B cell (primary cell): Measurements from ENCODE around the gene AXDND1. TPM values are rescaled to one million over a fixed set of nuclear protein-coding genes. Genes with fewer than 3 reads are reported as not detected.

Experiments used
- ATAC-seq: fragments of 200-7000 bp; cut with Tn5 transposase; one replicate; pipeline ENCODE4 v1.10.0; 2021; ENCODE audit warnings: low read depth, mild to moderate bottlenecking, moderate number of reproducible peaks, moderate library complexity
- CTCF ChIA-PET: fragments of 350-600 bp; sonication (Branson Sonifier 250); formaldehyde crosslinking; loops from one replicate; lab custom pipeline; 2021; ENCODE audit warnings: antibody characterized with exemption, inconsistent platforms; lab: Charles Lee
- POLR2A ChIA-PET: fragments of 350-600 bp; sonication (Branson Sonifier 250); formaldehyde crosslinking; loops from one replicate; lab custom pipeline; 2021; ENCODE audit warnings: antibody characterized with exemption; lab: Charles Lee
- DNase-seq: peaks from one replicate; pipeline ENCODE4 v3.0.0; 2013
- H2AFZ ChIP-seq: 2 replicates; pipeline ENCODE4 v1.6.1; 2012; ENCODE audit warnings: mild to moderate bottlenecking, low read depth, low read length; ENCODE audit not compliant: insufficient read depth, poor library complexity, severe bottlenecking
- H3K27ac ChIP-seq, 2 donors: 1 replicate in 1 of 2; 2 replicates in 1 of 2; pipeline ENCODE4 v1.5.1; 2012 to 2013; ENCODE audit warnings: low read length in 2 of 2, mild to moderate bottlenecking in 2 of 2, moderate library complexity in 1 of 2
- H3K27me3 ChIP-seq, 4 experiments: fragments of 200-600 bp in 1 of 4; sonication (generic) in 1 of 4; replicated peaks in 1 of 4; 1 replicate in 2 of 4; 2 replicates in 2 of 4; pipeline versions ENCODE4 v1.6.1 to v1.7.0; 2013 to 2016; ENCODE audit warnings: low read length in 3 of 4, mild to moderate bottlenecking in 2 of 4, mixed read lengths in 1 of 4, moderate library complexity in 1 of 4; ENCODE audit not compliant: insufficient read depth in 4 of 4, control insufficient read depth in 3 of 4; ENCODE audit errors: control extremely low read depth in 1 of 4
- H3K36me3 ChIP-seq, 2 experiments: replicated peaks in 1 of 2; 1 replicate in 1 of 2; 2 replicates in 1 of 2; pipeline versions ENCODE4 v1.6.1 to v1.7.1; 2013; ENCODE audit warnings: low read length in 1 of 2; ENCODE audit not compliant: insufficient read depth in 2 of 2, control insufficient read depth in 1 of 2; ENCODE audit errors: control extremely low read depth in 1 of 2, extremely low read depth in 1 of 2
- H3K4me1 ChIP-seq, 2 donors: fragments of 200-600 bp in 1 of 2; sonication (generic) in 1 of 2; 1 replicate in 1 of 2; 2 replicates in 1 of 2; pipeline versions ENCODE4 v1.5.1 to v1.6.1; 2013 to 2017; ENCODE audit warnings: low read length in 2 of 2; ENCODE audit not compliant: control insufficient read depth in 2 of 2, insufficient read depth in 2 of 2
- H3K4me2 ChIP-seq: replicated peaks from 2 replicates; pipeline ENCODE3; 2012; ENCODE audit warnings: mild to moderate bottlenecking, low read depth, low read length; ENCODE audit not compliant: poor library complexity, severe bottlenecking
- H3K4me3 ChIP-seq, 5 experiments: fragments of 200-600 bp in 1 of 5; sonication (generic) in 1 of 5; 1 replicate in 3 of 5; 2 replicates in 2 of 5; pipeline versions ENCODE4 v1.5.1 to v1.7.0; 2011 to 2016; ENCODE audit warnings: low read length in 4 of 5, mild to moderate bottlenecking in 4 of 5, low read depth in 2 of 5, control low read depth in 1 of 5, moderate library complexity in 1 of 5; ENCODE audit not compliant: insufficient read depth in 1 of 5; ENCODE audit errors: control extremely low read depth in 1 of 5, extremely low read depth in 1 of 5
- H3K79me2 ChIP-seq: fragments of 200-600 bp; sonication (generic); one replicate; pipeline ENCODE4 v1.6.0; 2016; ENCODE audit warnings: low read length; ENCODE audit not compliant: control insufficient read depth, insufficient read depth
- H3K9ac ChIP-seq: fragments of 200-600 bp; sonication (generic); 2 replicates; pipeline ENCODE4 v1.6.1; 2017; ENCODE audit warnings: mild to moderate bottlenecking, low read length, moderate library complexity
- H3K9me3 ChIP-seq, 3 donors: one replicate each; pipeline versions ENCODE4 v1.6.1 to v1.7.1; 2013; ENCODE audit warnings: low read length in 2 of 3; ENCODE audit not compliant: control insufficient read depth in 2 of 3, insufficient read depth in 1 of 3; ENCODE audit errors: control extremely low read depth in 1 of 3
- H4K20me1 ChIP-seq: 2 replicates; pipeline ENCODE4 v1.6.0; 2012; ENCODE audit warnings: mild to moderate bottlenecking, low read length; ENCODE audit not compliant: insufficient read depth, control insufficient read depth, poor library complexity, severe bottlenecking
- H3K27ac Mint-ChIP-seq: one replicate; pipeline ENCODE4 v1.8.0; 2021; ENCODE audit warnings: mixed read lengths
- H3K27me3 Mint-ChIP-seq: one replicate; pipeline ENCODE4 v1.8.0; 2021; ENCODE audit warnings: mixed read lengths
- H3K4me1 Mint-ChIP-seq: one replicate; pipeline ENCODE4 v1.8.0; 2021; ENCODE audit warnings: mixed read lengths
- H3K4me3 Mint-ChIP-seq: one replicate; pipeline ENCODE4 v1.8.0; 2021; ENCODE audit warnings: mixed read lengths
- H3K9me3 Mint-ChIP-seq: one replicate; pipeline ENCODE4 v1.8.0; 2022; ENCODE audit warnings: mixed read lengths; ENCODE audit not compliant: insufficient read depth
- EZH2 ChIP-seq: IDR thresholded peaks from 2 replicates; pipeline ENCODE4 v1.6.1; 2012; ENCODE audit warnings: borderline replicate concordance, low read depth, mild to moderate bottlenecking, moderate library complexity, low read length; ENCODE audit not compliant: insufficient read depth, poor library complexity, severe bottlenecking
- WGBS: methylation state at CpG from one replicate; pipeline ENCODE4 v1.1.5; 2013; ENCODE audit warnings: missing lambda C conversion rate; ENCODE audit not compliant: insufficient coverage; 5-methylcytosine and 5-hydroxymethylcytosine counted together
- intact Hi-C: fragments of 100-400 bp; cut with micrococcal nuclease; formaldehyde crosslinking; loops from one replicate; pipeline ENCODE4 v1.10.0; 2022
- polyA plus RNA-seq: library from polyadenylated mRNA; depleted of rRNA; stranded (reverse); fragments of >200 nt; gene quantifications from 2 replicates; pipeline ENCODE4 v1.2.3, GENCODE V29; 2012
- total RNA-seq, 2 donors: library from RNA; stranded (reverse); fragments of 120-200 nt in 1 of 2; gene quantifications; 1 replicate in 1 of 2; 2 replicates in 1 of 2; pipeline versions ENCODE4 v1.2.3 to v1.2.4, GENCODE V29; 2013 to 2022
- TF ChIP-seq, protein P1 (sequence below): fragments of 200-600 bp; IDR thresholded peaks from one replicate; pipeline ENCODE4 v1.8.0; 2022; ENCODE audit warnings: antibody characterized with exemption, mild to moderate bottlenecking

The AXDND1 gene
- total and polyA plus RNA-seq, 2 donors (not counting 1 experiment from before 2014, with no cell fraction given) = 0.40 to 1.1 TPM

- 100% methylated on average over 2 of the region's 6 CpGs for WGBS
- no peaks in the 10 kb centered on the region for H3K79me2 ChIP-seq
- CTCF ChIA-PET = no interaction called here
These were observed 10.5 kb downstream of the AXDND1 start for GRCh38 chr1:179376223-179376622.

GRCh38 chr1:179380299-179380698, 14.5 kb downstream of the AXDND1 start:
- H3K9ac ChIP-seq = no peak overlapping the region
- ATAC-seq = no peak
- no peak overlapping the region for H3K27ac ChIP-seq
- no peaks in the 10 kb centered on the region for H3K9me3 ChIP-seq
- H3K79me2 ChIP-seq = no peaks in the 10 kb centered on the region
- no peak for DNase-seq
- no peak overlapping the region for H3K4me3 ChIP-seq
- H3K4me1 Mint-ChIP-seq = no peaks in the 10 kb centered on the region
- TF ChIP-seq, protein P1, sequence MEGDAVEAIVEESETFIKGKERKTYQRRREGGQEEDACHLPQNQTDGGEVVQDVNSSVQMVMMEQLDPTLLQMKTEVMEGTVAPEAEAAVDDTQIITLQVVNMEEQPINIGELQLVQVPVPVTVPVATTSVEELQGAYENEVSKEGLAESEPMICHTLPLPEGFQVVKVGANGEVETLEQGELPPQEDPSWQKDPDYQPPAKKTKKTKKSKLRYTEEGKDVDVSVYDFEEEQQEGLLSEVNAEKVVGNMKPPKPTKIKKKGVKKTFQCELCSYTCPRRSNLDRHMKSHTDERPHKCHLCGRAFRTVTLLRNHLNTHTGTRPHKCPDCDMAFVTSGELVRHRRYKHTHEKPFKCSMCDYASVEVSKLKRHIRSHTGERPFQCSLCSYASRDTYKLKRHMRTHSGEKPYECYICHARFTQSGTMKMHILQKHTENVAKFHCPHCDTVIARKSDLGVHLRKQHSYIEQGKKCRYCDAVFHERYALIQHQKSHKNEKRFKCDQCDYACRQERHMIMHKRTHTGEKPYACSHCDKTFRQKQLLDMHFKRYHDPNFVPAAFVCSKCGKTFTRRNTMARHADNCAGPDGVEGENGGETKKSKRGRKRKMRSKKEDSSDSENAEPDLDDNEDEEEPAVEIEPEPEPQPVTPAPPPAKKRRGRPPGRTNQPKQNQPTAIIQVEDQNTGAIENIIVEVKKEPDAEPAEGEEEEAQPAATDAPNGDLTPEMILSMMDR = no peak
- no peak for TF ChIP-seq EZH2
- H3K27me3 Mint-ChIP-seq = no peaks in the 10 kb centered on the region
- no peak overlapping the region for H2AFZ ChIP-seq
- intact Hi-C loops = no loop called here
- ChIA-PET POLR2A (no interaction called here), CTCF (no interaction called here)
- no peaks in the 10 kb centered on the region for H4K20me1 ChIP-seq
- H3K9me3 Mint-ChIP-seq = no peaks in the 10 kb centered on the region
- H3K27me3 ChIP-seq = no peaks in the 10 kb centered on the region
- no peaks in the 10 kb centered on the region for H3K4me1 ChIP-seq
- H3K27ac Mint-ChIP-seq = no peak overlapping the region
- no peaks in the 10 kb centered on the region for H3K36me3 ChIP-seq
- no peak overlapping the region for H3K4me3 Mint-ChIP-seq
- H3K4me2 ChIP-seq = no peak overlapping the region

More at GRCh38 chr1:179376223-179376622, 10.5 kb downstream of the AXDND1 start:
- no peaks in the 10 kb centered on the region for H3K9me3 Mint-ChIP-seq
- Histone ChIP-seq H3K36me3 (no peaks in the 10 kb centered on the region), H3K4me1 (no peaks in the 10 kb centered on the region), H3K4me3 (no peak overlapping the region), H2AFZ (no peak overlapping the region), H4K20me1 (no peaks in the 10 kb centered on the region), H3K9ac (no peak overlapping the region), H3K4me2 (no peak overlapping the region), H3K9me3 (no peaks in the 10 kb centered on the region), H3K27me3 (no peaks in the 10 kb centered on the region), H3K27ac (no peak overlapping the region)
- ATAC-seq = no peak
- TF ChIP-seq, protein P1 = no peak
- no peak for TF ChIP-seq EZH2
- no peaks in the 10 kb centered on the region for H3K27me3 Mint-ChIP-seq
- H3K27ac Mint-ChIP-seq = no peak overlapping the region
- H3K4me1 Mint-ChIP-seq = no peaks in the 10 kb centered on the region
- intact Hi-C loops = no loop called here
- POLR2A ChIA-PET = no interaction called here
- DNase-seq = no peak
- H3K4me3 Mint-ChIP-seq = no peak overlapping the region
